Suppressor macrophage (primary cell): Measurements from ENCODE around the gene CEBPA.
A peak's percentile ranks its signal among the peaks of the same experiment; 100 is the strongest.

Experiments
- DNase-seq, 4 experiments: peaks; one replicate each; pipeline ENCODE4 v3.0.0-alpha.2; 2020 to 2022

Gene CEBPA

GRCh38 chr19:33286899-33287298 lies 15.4 kb downstream of the CEBPA start:
- peak; percentile 52 to 78 (median 70) for DNase-seq

DNA sequence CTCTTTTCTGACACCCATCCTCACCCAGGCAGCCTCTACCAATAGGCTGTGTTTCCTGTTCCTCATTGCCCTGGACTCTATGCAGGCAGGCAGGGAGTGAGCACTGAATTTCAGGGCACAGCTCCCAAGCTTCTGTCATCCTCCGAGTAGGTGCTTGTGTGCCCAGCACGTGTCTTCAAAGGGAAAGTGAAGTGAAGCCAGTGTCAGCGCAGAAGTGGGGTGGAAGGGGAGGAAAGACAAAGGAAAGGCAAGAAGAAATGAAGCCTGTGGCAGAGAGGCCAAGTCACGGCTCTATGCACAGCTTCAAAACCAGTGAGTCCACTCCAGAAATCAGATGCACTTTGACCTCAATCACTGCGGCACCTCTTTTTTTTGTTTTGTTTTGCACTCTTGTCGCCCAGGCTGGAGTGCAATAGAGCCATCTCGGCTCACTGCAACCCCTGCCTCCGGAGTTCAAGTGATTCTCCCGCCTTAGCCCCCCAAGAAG lies 16.9 kb downstream of the CEBPA start:
- peak; percentile 41 to 68 (median 62) for DNase-seq

GRCh38 chr19:33284756-33285155 lies 17.6 kb downstream of the CEBPA start:
- DNase-seq: no peak

DNA sequence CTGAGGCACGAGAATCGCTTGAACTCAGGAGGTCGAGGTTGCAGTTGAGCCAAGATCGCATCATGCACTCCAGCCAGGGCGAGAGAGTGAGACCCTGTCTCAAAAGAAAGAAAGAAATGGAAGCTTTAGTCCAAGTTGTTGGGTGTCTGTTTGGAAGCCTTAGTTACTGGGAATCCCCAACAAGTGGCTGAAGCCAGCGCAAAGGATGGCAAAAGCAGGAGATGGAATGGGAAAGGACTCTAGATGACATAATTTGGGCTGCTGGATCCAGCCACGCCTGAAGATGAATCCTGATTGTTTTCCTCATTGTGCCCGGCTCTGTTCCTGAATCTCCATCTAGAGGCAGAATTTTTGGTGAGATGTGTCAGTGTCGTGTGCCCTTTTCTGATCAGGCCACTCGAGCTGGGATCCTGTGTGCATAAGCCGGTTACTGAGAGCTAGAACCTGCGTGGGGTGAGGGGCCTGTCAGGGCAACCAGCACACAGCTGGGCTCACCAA lies 18.1 kb downstream of the CEBPA start:
- no peak for DNase-seq

DNA sequence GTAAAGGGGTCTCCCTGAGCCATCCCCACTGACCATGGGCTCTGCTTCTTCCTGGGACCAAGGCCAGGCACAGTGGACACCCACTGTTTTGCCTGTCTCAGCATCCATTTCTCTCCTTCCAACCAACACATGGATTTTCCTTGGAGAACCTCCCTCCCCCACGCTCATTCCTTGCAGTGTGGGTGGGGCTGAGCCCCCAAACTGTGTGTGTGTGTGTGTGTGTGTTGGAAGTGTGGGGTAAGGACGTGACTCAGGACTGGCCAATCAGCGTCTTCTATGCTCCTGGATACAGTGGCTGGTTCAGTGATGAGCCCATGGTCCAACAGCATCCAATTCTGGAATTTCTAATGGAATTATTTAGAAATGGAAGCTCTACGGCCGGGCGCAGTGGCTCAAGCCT lies 18.7 kb downstream of the CEBPA start:
- no peak for DNase-seq

DNA sequence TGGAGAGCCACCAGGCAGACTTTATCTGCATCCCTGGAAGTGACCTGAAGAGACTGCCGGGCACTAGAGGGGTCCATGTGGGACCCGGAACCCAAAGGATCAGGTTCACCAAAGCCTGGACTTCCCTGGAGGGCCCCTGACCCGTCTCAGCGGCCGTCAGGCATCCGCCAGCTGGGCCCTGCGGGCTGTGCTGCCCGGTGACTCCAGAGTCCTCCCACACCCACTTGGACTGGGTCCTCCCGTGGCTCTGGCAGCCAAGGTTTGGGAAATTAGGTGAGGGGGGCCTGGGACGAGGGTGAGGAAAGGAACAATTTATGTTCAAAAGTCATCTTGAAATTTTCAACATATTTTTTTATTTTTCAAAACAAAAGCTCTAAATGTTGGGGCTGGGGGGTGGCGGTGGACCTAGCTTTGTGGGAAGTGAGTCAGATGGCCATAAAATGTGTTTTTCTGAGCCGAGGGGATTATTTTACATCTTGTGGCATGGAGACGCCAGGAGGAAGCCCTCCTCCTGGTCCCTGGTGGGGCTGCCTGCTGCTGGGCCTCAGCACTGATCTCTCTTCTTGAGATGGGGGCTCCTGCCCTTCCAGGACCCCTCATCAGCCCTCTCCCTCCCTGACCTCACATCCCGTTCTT lies 20.2 kb downstream of the CEBPA start:
- no peak for DNase-seq

GRCh38 chr19:33281296-33281926 lies 20.9 kb downstream of the CEBPA start:
- peak in 1 of 4 experiments; percentile 30 for DNase-seq

GRCh38 chr19:33280351-33280921 lies 21.9 kb downstream of the CEBPA start:
- peak; percentile 76 to 90 (median 84) for DNase-seq

DNA sequence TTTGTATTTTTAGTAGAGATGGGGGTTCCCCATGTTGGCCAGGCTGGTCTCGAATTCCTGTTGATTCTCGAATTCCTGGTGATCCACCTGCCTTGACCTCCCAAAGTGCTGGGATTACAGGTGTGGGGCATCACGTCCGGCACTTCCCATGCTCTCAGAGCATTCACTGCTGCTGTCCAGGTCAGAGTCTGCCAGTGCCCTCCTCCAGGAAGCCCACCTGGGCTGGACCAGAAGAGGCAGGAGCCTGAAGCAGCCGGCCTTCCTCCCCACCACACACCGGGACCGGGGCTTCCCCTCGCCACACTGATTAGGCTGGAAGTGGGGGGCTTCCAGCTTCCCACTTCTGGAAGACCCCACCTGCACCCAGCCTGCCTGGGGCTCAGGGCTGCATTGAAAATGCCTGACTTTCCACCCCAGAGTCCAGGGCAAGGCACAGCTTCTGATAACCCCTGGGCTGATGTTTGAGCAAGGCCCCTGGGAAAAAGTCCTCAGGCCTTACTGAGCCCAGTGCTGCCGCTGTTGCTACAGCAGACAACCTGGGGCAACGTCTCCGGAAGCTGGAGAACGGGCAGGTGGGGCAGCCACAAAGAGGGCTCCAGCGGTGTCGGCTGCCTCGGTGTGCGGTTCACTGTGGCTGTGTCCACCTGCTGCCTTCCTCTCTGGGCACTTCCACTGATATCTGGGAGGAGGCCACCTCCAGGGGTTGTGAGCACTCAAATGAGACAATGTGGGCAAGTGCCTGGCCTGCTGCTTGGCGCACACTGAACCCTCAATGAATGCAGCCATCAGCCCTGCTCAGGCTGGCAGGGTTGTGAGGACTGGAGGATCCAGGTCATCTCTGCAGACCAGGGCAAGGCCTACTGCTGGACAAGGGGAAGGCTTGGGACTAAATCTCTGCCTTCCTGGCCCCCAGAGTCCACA lies 22.6 kb downstream of the CEBPA start:
- DNase-seq: no peak

DNA sequence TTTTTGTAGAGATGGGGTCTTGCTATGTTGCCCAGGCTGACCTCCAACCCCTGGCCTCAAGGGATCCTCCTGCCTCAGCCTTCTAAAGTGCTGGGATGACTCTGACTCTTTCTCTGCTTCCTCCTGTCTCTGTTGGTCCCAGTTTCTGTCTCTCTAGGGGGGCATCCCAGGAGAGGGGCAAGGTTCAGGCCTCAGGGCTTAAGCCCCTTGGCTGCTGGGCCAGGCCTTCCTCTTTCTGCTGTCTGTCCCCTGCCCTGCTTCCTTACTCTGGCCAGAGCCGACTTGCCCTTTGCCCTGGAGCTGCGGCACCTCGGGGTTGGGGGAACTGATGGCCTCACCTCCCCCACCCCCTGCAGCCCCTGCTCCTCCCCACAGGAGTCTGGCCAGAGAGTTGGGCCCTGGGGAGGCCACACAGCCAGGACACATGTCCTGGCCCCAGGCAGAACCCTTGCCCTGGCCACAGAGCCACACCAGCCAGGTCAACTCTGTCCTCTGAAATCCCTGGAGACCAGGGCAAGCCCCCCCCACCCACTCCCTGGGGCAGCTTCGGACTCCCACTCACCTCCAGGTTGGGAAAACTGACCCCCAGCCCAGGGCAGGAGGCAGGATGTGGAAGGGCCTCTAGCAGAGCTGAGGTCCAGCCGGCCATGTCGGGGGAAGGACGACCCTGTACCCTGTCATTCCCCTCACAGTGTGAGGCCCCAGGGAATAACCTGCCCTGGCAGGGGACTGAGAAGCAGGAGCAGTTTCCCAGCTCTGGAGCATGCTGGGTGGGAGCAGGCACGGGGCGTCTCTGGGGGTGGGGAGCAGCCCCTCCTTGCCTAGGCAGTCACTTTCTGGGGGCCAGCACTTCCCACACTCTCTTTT lies 23.7 kb downstream of the CEBPA start:
- peak in 3 of 4 experiments; percentile 65 to 72 (median 71) for DNase-seq

DNA sequence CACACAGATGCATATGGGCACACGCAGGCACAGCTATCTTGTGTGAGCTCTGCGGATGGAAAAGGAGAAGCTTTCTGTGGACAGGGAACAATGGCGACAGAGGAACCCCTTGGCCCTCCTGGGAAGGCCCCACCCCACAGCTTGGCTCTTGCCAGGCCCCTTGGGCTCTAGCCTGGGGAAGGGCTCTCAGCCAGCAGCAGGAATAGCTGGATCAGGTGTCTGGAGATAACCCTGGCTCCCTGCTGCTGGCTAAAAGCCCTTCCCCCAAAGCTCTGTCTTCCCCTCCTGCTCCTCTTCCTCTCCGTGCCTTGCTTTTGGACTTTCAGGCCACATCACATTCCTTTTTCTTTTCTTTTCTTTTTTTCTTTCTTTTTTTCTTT lies 24.3 kb downstream of the CEBPA start:
- DNase-seq: peak in 1 of 4 experiments; percentile 23

- no peak for DNase-seq
Observed at GRCh38 chr19:33277434-33277833, 24.9 kb downstream of the CEBPA start.

GRCh38 chr19:33275933-33276619 lies 26.3 kb downstream of the CEBPA start:
- DNase-seq: no peak

DNA sequence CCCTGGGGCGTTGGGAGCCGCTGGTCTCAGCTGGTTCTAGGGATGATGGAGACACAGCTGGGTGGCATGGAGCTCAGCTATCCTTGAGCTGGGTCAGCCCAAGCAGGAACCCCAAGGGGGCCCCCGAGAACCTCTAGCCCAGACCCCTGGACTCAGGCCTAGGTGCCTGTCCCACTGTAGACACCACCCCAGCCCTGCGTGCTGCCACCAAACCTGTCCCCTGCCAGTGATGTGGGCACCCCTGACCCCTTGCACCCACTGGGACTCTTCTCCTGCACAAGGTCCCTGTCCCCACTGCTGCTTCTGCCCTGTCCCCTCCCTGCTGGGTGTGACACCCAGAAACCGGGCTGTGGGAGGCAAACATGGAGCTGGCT lies 26.8 kb downstream of the CEBPA start:
- no peak for DNase-seq

DNA sequence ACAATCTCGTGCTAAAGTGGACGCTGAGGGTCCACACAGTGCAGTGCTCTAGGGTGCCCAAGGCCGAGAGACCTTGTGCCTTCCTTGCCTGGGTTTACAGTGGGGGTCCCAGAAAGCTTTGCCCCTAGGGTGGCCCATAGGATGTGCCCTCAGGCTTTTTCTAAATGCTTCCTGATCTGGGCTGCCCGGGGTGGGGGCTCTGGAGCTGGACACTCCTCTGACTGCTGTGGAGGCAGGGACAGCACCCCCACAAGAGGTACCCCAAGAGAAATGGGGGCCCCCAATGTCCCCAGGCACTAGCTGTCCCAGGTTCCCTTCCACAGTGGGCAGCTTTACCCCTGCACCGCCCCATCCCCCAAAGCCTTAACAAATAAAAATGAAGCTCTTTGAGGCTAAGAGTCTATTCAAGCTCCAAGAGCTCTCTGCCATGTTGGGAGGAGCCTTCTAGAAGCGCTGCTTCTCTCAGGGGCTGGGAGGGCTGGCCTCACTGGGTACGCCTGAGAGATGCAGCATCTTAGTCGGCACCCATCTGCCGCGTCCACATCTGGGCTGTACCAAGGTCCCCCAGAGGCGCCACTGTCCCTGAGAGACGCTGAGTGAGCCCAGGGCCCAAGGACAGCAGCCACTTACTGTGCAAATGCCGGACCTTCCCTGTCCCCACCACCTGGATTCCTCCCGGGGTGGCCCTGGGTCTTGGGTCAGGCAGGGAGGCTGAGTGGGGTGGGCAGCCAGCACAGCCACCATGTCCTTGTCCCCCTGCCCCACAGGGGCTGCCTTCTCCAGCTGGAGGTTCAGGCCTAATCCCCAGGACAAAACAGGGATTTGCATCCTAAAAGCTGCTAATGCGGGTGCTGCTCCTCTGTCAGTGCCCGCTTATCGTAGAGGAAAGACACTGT lies 27.4 kb downstream of the CEBPA start:
- no peak for DNase-seq

- DNase-seq: peak; percentile 84 to 87 (median 85)
Observed at GRCh38 chr19:33273881-33274662, 28.3 kb downstream of the CEBPA start.

- DNase-seq: peak in 1 of 4 experiments; percentile 49
Observed at GRCh38 chr19:33273065-33273736, 29.1 kb downstream of the CEBPA start.

DNA sequence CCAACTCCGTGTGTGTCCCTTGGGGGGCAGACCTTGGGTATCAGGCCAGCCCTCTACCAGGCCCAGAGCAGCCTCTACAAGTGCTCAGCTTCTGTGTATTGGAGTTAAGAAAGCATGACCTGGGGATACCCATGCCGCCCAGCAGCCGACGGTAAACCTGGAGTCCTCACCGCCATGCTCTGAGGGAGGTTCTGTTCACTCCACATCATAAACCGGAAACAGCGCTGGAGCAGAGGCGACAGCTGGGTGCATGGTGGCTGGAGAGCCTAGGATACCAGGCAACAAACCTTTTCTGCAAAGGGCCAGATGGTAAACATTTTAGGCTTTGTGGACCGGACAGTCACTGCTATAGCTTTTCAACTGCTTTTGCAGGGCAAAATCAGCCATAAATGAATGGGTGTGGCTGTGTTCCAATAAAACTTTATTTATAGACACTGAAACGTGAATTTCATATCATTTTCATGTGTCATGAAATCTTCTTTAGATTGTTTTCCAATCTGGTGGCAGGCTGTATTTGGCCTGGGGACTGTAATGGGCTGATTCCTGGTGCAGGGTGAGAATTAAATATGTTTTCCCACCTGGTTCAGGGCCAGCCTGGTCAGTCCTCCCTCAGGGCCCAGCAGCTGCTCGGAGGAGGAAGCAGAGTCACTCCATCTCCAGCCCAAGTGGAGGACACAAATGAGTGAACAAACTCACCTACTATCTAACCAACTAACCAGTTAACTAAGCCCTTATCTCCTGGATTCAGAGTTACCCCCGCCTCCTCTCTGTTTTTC lies 30.9 kb downstream of the CEBPA start:
- DNase-seq: no peak
